RWPE2 (cell line): ENCODE results near the gene CAPN10.

Experiments used
- ATAC-seq: fragments of 200-7000 bp; cut with Tn5 transposase; 3 replicates; pipeline ENCODE4 v1.9.1; 2021; ENCODE audit warnings: low read depth
- DNase-seq: peaks from one replicate; pipeline ENCODE4 v3.0.0-alpha.2; 2020; ENCODE audit warnings: low spot score
- H3K27ac ChIP-seq: fragments of 450-650 bp; 2 replicates; pipeline ENCODE4 v1.5.1; 2017; ENCODE audit warnings: mild to moderate bottlenecking; ENCODE audit not compliant: poor library complexity, severe bottlenecking
- H3K27me3 ChIP-seq: fragments of 250-450 bp; sonication (Bioruptor Pico); 2 replicates; pipeline ENCODE4 v1.5.1; 2021; ENCODE audit warnings: mild to moderate bottlenecking, moderate library complexity; ENCODE audit not compliant: insufficient read depth, poor library complexity, severe bottlenecking
- H3K36me3 ChIP-seq: fragments of 250-450 bp; sonication (Bioruptor Pico); 2 replicates; pipeline ENCODE4 v1.5.1; 2020; ENCODE audit warnings: low read depth, mild to moderate bottlenecking, moderate library complexity
- H3K4me1 ChIP-seq: fragments of 250-450 bp; sonication (Bioruptor Pico); 2 replicates; pipeline ENCODE4 v1.5.1; 2021; ENCODE audit warnings: mild to moderate bottlenecking, moderate library complexity; ENCODE audit not compliant: insufficient read depth, poor library complexity, severe bottlenecking
- H3K4me3 ChIP-seq: fragments of 250-450 bp; sonication (Bioruptor Pico); 2 replicates; pipeline ENCODE4 v1.5.1; 2021; ENCODE audit warnings: mild to moderate bottlenecking, moderate library complexity; ENCODE audit not compliant: severe bottlenecking
- H3K9me3 ChIP-seq: fragments of 250-450 bp; sonication (Bioruptor Pico); 2 replicates; pipeline ENCODE4 v1.5.1; 2021; ENCODE audit warnings: mild to moderate bottlenecking, moderate library complexity; ENCODE audit not compliant: severe bottlenecking
- TF ChIP-seq, protein P1 (sequence below): fragments of 450-650 bp; IDR thresholded peaks from one replicate; pipeline ENCODE4 v1.5.1; 2017; ENCODE audit warnings: mild to moderate bottlenecking, moderate library complexity; ENCODE audit not compliant: poor library complexity, severe bottlenecking

The CAPN10 gene

GRCh38 chr2:240596491-240596931, 10.0 kb downstream of the CAPN10 start:
- peak; percentile 64 for DNase-seq
- no peaks in the 10 kb centered on the region for H3K4me1 ChIP-seq
- H3K27ac ChIP-seq, result no peak overlapping the region
- no peak overlapping the region for H3K4me3 ChIP-seq
- TF ChIP-seq, protein P1, sequence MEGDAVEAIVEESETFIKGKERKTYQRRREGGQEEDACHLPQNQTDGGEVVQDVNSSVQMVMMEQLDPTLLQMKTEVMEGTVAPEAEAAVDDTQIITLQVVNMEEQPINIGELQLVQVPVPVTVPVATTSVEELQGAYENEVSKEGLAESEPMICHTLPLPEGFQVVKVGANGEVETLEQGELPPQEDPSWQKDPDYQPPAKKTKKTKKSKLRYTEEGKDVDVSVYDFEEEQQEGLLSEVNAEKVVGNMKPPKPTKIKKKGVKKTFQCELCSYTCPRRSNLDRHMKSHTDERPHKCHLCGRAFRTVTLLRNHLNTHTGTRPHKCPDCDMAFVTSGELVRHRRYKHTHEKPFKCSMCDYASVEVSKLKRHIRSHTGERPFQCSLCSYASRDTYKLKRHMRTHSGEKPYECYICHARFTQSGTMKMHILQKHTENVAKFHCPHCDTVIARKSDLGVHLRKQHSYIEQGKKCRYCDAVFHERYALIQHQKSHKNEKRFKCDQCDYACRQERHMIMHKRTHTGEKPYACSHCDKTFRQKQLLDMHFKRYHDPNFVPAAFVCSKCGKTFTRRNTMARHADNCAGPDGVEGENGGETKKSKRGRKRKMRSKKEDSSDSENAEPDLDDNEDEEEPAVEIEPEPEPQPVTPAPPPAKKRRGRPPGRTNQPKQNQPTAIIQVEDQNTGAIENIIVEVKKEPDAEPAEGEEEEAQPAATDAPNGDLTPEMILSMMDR, result no peak
- H3K9me3 ChIP-seq, result no peaks in the 10 kb centered on the region
- no peaks in the 10 kb centered on the region for H3K27me3 ChIP-seq
- peaks cover 16% of the 10 kb centered on the region for H3K36me3 ChIP-seq
- no peak for ATAC-seq

- H3K9me3 ChIP-seq, result no peaks in the 10 kb centered on the region
- peaks cover 14% of the 10 kb centered on the region; the same call in 1 of the 2 replicates for H3K36me3 ChIP-seq
- DNase-seq (peak; percentile 56), ATAC-seq (no peak)
- H3K4me3 ChIP-seq, result no peak overlapping the region
- H3K4me1 ChIP-seq, result no peaks in the 10 kb centered on the region
- no peaks in the 10 kb centered on the region for H3K27me3 ChIP-seq
- no peak overlapping the region for H3K27ac ChIP-seq
- TF ChIP-seq, protein P1, result no peak
Observed at GRCh38 chr2:240597054-240597418, 10.5 kb downstream of the CAPN10 start.

DNA sequence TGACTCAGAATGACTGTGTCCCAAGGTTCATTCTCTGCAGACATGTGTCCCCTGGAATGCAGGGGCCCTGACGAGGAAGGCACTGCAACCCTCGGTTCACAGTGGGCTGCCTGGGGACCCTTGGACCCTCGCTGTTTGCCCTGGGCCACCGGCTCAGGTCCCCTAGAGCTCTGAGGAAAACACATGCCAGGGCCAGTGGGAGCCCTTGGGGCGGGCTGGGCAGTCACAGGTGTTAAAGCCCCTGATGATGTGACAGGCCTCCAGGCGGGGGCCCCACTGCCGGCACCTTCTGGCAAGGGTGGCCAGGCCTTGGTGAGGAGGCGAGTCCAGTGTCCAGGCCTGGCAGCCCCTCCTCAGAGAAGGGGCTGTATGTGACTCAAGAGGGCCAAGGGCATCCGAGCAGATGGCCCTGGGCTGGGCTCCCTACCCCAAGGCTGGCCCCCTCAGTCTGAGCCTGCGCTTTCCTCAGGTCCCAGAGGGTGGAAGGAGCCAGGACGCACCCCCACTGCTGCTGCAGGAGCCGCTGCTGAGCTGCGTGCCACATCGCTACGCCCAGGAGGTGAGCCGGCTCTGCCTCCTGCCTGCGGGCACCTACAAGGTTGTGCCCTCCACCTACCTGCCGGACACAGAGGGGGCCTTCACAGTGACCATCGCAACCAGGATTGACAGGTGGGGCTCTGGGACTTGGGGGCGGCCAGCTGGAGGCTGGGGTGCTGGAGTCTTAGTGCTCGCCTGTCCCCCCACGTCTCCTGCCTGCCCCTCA, 11.1 kb downstream of the CAPN10 start:
- TF ChIP-seq, protein P1, result no peak
- H3K4me1 ChIP-seq, result no peaks in the 10 kb centered on the region
- H3K4me3 ChIP-seq, result no peak overlapping the region
- no peak overlapping the region for H3K27ac ChIP-seq
- DNase-seq (peak; percentile 44), ATAC-seq (no peak)
- H3K27me3 ChIP-seq, result no peaks in the 10 kb centered on the region
- H3K9me3 ChIP-seq, result no peaks in the 10 kb centered on the region
- peaks cover 10% of the 10 kb centered on the region; the same call in 1 of the 2 replicates for H3K36me3 ChIP-seq

DNA sequence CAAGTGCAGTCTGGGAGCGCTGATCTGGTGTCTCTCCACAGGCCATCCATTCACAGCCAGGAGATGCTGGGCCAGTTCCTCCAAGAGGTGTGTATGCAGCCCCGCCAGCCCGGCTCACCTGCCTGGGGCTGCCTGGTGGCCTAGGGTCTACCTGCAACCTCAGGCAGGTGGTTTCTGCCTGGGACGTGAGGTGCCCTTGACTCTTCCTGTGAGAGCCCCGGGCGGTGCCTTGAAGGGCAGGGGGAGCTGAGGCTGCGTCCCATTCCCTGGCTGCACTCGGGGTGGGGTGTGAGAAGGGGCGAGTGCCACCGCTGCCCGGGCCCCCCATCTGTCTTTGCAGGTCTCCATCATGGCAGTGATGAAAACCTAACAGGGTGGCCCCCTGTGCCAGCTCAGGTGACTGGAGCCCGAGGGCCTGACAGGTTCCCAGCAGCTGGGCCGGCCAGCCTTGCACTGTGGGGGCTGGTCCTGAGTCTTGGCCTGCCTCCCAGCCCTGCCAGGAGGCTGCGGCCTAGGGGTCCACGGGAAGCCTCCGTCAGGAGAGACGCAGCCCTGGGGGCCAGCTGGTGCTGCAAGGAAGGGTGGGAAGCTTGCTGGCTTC, 11.9 kb downstream of the CAPN10 start:
- ATAC-seq (no peak), DNase-seq (peak; percentile 62)
- Histone ChIP-seq H3K4me1 (no peaks in the 10 kb centered on the region), H3K9me3 (no peaks in the 10 kb centered on the region), H3K36me3 (peaks cover 7% of the 10 kb centered on the region; the same call in 1 of the 2 replicates), H3K27me3 (no peaks in the 10 kb centered on the region), H3K27ac (no peak overlapping the region), H3K4me3 (no peak overlapping the region)
- TF ChIP-seq, protein P1, result no peak
